WTC11 (cell line): ENCODE measurements around the gene MYCBPAP. TPM values are rescaled to one million over a fixed set of nuclear protein-coding genes. Genes with fewer than 3 reads are reported as not detected.

ENCODE experiments used
- ATAC-seq: fragments of 200-7000 bp; cut with Tn5 transposase; 2 replicates; pipeline ENCODE4 v1.10.0; 2021; ENCODE audit warnings: mild to moderate bottlenecking, moderate library complexity
- CTCF ChIA-PET: fragments of 300-600 bp; sonication (Branson Sonifier 250); formaldehyde crosslinking; loops from one replicate; lab custom pipeline; 2021; ENCODE audit warnings: antibody characterized with exemption; lab: Charles Lee
- POLR2A ChIA-PET: fragments of 350-600 bp; sonication (Branson Sonifier 250); formaldehyde crosslinking; loops from one replicate; lab custom pipeline; 2021; ENCODE audit warnings: antibody characterized with exemption; lab: Charles Lee
- DNase-seq: peaks from one replicate; pipeline ENCODE4 v3.0.0; 2021; ENCODE audit warnings: low spot score
- H3K27ac Mint-ChIP-seq: 2 replicates; pipeline ENCODE4 v1.8.0; 2021; ENCODE audit warnings: mixed read lengths
- H3K27me3 Mint-ChIP-seq: 2 replicates; pipeline ENCODE4 v1.8.0; 2021; ENCODE audit warnings: low read depth, mild to moderate bottlenecking, moderate library complexity, mixed read lengths
- H3K36me3 Mint-ChIP-seq: 2 replicates; pipeline ENCODE4 v1.8.0; 2021; ENCODE audit warnings: mixed read lengths
- H3K4me1 Mint-ChIP-seq: 2 replicates; pipeline ENCODE4 v1.8.0; 2022; ENCODE audit warnings: mixed read lengths
- H3K4me3 Mint-ChIP-seq: 2 replicates; pipeline ENCODE4 v1.8.0; 2021; ENCODE audit warnings: mild to moderate bottlenecking, moderate library complexity, mixed read lengths
- H3K9me3 Mint-ChIP-seq: 2 replicates; pipeline ENCODE4 v1.8.0; 2021; ENCODE audit warnings: mixed read lengths
- ATF1 ChIP-seq: sonication (generic); formaldehyde crosslinking; IDR thresholded peaks from 2 replicates; pipeline ENCODE4 v1.8.1; 2023; ENCODE audit warnings: mild to moderate bottlenecking, moderate library complexity, missing genetic modification reagents
- CTCF ChIP-seq: fragments of 200-600 bp; IDR thresholded peaks from 2 replicates; pipeline ENCODE4 v1.8.0; 2022; ENCODE audit warnings: antibody characterized with exemption
- E2F4 ChIP-seq: sonication (generic); formaldehyde crosslinking; IDR thresholded peaks from 2 replicates; pipeline ENCODE4 v1.8.1; 2022; ENCODE audit warnings: low read depth, mild to moderate bottlenecking, moderate library complexity, missing genetic modification reagents, borderline replicate concordance
- EMX1 ChIP-seq: fragments of 250-450 bp; sonication (Bioruptor Pico); IDR thresholded peaks from 2 replicates; pipeline ENCODE4 v1.8.0; 2021; ENCODE audit warnings: mild to moderate bottlenecking
- MXD4 ChIP-seq: fragments of 250-450 bp; sonication (Bioruptor Pico); IDR thresholded peaks from 2 replicates; pipeline ENCODE4 v1.8.0; 2021; ENCODE audit warnings: mild to moderate bottlenecking, moderate library complexity, borderline replicate concordance
- NR2C2 ChIP-seq: sonication (generic); formaldehyde crosslinking; IDR thresholded peaks from 2 replicates; pipeline ENCODE4 v1.8.0; 2022; ENCODE audit warnings: mild to moderate bottlenecking, missing genetic modification reagents
- NR3C1 ChIP-seq: sonication (generic); formaldehyde crosslinking; conservative IDR thresholded peaks from 2 replicates; pipeline ENCODE4 v1.8.1; 2023; ENCODE audit warnings: low read depth, mild to moderate bottlenecking, missing genetic modification reagents
- SMAD4 ChIP-seq: sonication (generic); formaldehyde crosslinking; IDR thresholded peaks from 2 replicates; pipeline ENCODE4 v1.8.0; 2022; ENCODE audit warnings: mild to moderate bottlenecking, missing genetic modification reagents
- TCF7 ChIP-seq: sonication (generic); formaldehyde crosslinking; IDR thresholded peaks from 2 replicates; pipeline ENCODE4 v1.8.0; 2022; ENCODE audit warnings: mild to moderate bottlenecking, low read depth, missing genetic modification reagents, moderate library complexity
- ZBTB43 ChIP-seq: sonication (generic); formaldehyde crosslinking; IDR thresholded peaks from 2 replicates; pipeline ENCODE4 v1.8.1; 2023; ENCODE audit warnings: mild to moderate bottlenecking, missing genetic modification reagents
- total RNA-seq: library from RNA; stranded (reverse); gene quantifications from 3 replicates; pipeline ENCODE4 v1.2.3, GENCODE V29; 2021
- TF ChIP-seq, protein P1 (sequence below): sonication (generic); formaldehyde crosslinking; IDR thresholded peaks from 2 replicates; pipeline ENCODE4 v1.8.0; 2022; ENCODE audit warnings: mild to moderate bottlenecking, missing genetic modification reagents
- TF ChIP-seq, protein P2 (sequence below): sonication (generic); formaldehyde crosslinking; IDR thresholded peaks from 2 replicates; pipeline ENCODE4 v1.8.0; 2023; ENCODE audit warnings: missing genetic modification reagents
- TF ChIP-seq, protein P3 (sequence below): sonication (generic); formaldehyde crosslinking; IDR thresholded peaks from 2 replicates; pipeline ENCODE4 v1.8.0; 2022; ENCODE audit warnings: mild to moderate bottlenecking, missing genetic modification reagents
- TF ChIP-seq, protein P4 (sequence below): sonication (generic); formaldehyde crosslinking; IDR thresholded peaks from 2 replicates; pipeline ENCODE4 v1.8.1; 2023; ENCODE audit warnings: mild to moderate bottlenecking, missing genetic modification reagents, moderate library complexity
- TF ChIP-seq, protein P5 (sequence below): sonication (generic); formaldehyde crosslinking; IDR thresholded peaks from 2 replicates; pipeline ENCODE4 v1.8.1; 2023; ENCODE audit warnings: mild to moderate bottlenecking, missing genetic modification reagents, moderate library complexity
- TF ChIP-seq, protein P6 (sequence below): sonication (generic); formaldehyde crosslinking; IDR thresholded peaks from 2 replicates; pipeline ENCODE4 v1.8.1; 2022; ENCODE audit warnings: mild to moderate bottlenecking, moderate library complexity, missing genetic modification reagents

MYCBPAP gene
- total RNA-seq, 1 experiment from 2014 or later = 5.7 TPM

GRCh38 chr17:50556803-50557202 is 48.6 kb downstream of the MYCBPAP start:
- H3K9me3 Mint-ChIP-seq = no peaks in the 10 kb centered on the region
- peaks cover 13% of the 10 kb centered on the region for H3K4me1 Mint-ChIP-seq
- H3K27ac Mint-ChIP-seq = no peak overlapping the region
- DNase-seq (no peak), ATAC-seq (no peak)
- H3K36me3 Mint-ChIP-seq = no peaks in the 10 kb centered on the region
- no peak for TF ChIP-seq SMAD4 (CRISPR knock-in tag)
- TF ChIP-seq ATF1 = no peak
- TF ChIP-seq, protein P1, sequence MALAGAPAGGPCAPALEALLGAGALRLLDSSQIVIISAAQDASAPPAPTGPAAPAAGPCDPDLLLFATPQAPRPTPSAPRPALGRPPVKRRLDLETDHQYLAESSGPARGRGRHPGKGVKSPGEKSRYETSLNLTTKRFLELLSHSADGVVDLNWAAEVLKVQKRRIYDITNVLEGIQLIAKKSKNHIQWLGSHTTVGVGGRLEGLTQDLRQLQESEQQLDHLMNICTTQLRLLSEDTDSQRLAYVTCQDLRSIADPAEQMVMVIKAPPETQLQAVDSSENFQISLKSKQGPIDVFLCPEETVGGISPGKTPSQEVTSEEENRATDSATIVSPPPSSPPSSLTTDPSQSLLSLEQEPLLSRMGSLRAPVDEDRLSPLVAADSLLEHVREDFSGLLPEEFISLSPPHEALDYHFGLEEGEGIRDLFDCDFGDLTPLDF (CRISPR knock-in tag) = no peak
- no peak for TF ChIP-seq ZBTB43 (CRISPR knock-in tag)
- no peak for TF ChIP-seq CTCF
- TF ChIP-seq MXD4 (CRISPR knock-in tag) = no peak
- TF ChIP-seq NR3C1 (CRISPR knock-in tag) = no peak
- TF ChIP-seq, protein P2, sequence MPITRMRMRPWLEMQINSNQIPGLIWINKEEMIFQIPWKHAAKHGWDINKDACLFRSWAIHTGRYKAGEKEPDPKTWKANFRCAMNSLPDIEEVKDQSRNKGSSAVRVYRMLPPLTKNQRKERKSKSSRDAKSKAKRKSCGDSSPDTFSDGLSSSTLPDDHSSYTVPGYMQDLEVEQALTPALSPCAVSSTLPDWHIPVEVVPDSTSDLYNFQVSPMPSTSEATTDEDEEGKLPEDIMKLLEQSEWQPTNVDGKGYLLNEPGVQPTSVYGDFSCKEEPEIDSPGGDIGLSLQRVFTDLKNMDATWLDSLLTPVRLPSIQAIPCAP = no peak
- TF ChIP-seq, all 79 proteins: peak for 0
- peaks cover 40% of the 10 kb centered on the region for H3K27me3 Mint-ChIP-seq
- POLR2A ChIA-PET = no interaction called here
- CTCF ChIA-PET = interaction anchor here (0.5 to 3.5 kb wide), 4 partner anchors 32 to 71 kb away, joined by 3 to 11 read pairs (median 4); no protein-coding TSS in a partner anchor
- H3K4me3 Mint-ChIP-seq = no peak overlapping the region

DNA sequence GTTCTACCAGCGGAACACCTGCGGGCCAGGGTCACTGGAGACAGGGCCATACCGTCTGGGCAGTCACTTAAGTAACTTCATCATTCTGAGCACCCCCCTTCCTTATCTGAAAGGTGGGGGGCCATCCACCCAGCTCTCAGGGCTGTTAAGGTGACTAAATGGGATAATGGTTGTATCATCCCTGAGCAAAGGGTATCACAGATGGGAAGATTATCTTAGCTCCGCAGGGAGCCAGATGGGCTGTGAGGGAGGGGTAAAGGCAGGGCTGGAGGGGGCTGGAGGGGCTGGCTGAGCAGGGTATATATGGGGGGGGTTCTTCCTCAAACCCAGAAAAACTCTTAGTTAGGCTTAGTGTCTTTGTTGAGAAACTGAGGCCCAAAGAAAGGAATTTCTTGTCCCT is 49.4 kb downstream of the MYCBPAP start:
- TF ChIP-seq TCF7 (no peak), NR2C2 (no peak), EMX1 (CRISPR knock-in tag) (no peak), E2F4 (CRISPR knock-in tag) (no peak)
- TF ChIP-seq, protein P3, sequence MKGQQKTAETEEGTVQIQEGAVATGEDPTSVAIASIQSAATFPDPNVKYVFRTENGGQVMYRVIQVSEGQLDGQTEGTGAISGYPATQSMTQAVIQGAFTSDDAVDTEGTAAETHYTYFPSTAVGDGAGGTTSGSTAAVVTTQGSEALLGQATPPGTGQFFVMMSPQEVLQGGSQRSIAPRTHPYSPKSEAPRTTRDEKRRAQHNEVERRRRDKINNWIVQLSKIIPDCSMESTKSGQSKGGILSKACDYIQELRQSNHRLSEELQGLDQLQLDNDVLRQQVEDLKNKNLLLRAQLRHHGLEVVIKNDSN (CRISPR knock-in tag) = no peak
- TF ChIP-seq, protein P4, sequence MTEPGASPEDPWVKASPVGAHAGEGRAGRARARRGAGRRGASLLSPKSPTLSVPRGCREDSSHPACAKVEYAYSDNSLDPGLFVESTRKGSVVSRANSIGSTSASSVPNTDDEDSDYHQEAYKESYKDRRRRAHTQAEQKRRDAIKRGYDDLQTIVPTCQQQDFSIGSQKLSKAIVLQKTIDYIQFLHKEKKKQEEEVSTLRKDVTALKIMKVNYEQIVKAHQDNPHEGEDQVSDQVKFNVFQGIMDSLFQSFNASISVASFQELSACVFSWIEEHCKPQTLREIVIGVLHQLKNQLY (CRISPR knock-in tag) = no peak
- TF ChIP-seq, protein P5, sequence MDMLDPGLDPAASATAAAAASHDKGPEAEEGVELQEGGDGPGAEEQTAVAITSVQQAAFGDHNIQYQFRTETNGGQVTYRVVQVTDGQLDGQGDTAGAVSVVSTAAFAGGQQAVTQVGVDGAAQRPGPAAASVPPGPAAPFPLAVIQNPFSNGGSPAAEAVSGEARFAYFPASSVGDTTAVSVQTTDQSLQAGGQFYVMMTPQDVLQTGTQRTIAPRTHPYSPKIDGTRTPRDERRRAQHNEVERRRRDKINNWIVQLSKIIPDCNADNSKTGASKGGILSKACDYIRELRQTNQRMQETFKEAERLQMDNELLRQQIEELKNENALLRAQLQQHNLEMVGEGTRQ (CRISPR knock-in tag) = no peak
- TF ChIP-seq, protein P6, sequence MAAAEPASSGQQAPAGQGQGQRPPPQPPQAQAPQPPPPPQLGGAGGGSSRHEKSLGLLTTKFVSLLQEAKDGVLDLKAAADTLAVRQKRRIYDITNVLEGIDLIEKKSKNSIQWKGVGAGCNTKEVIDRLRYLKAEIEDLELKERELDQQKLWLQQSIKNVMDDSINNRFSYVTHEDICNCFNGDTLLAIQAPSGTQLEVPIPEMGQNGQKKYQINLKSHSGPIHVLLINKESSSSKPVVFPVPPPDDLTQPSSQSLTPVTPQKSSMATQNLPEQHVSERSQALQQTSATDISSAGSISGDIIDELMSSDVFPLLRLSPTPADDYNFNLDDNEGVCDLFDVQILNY = no peak
- TF ChIP-seq, all 79 proteins: peak for 0
- Mint-ChIP-seq H3K9me3 (no peaks in the 10 kb centered on the region), H3K27ac (no peak overlapping the region), H3K4me3 (0 out of 2 replicates have a peak overlapping the region, but pooled peaks have one; percentile 12), H3K36me3 (no peaks in the 10 kb centered on the region), H3K4me1 (peaks cover 19% of the 10 kb centered on the region), H3K27me3 (peaks cover 48% of the 10 kb centered on the region)
- ChIA-PET CTCF (interaction anchor here (1.0 to 3.5 kb wide), 2 partner anchors 69 to 70 kb away, joined by 3 to 11 read pairs; no protein-coding TSS in a partner anchor), POLR2A (no interaction called here)
- ATAC-seq (no peak), DNase-seq (no peak)
